Forelimb muscle (tissue), 1 donor: ENCODE results near the gene C19orf81. TPM values are rescaled to one million over a fixed set of nuclear protein-coding genes. Genes with fewer than 3 reads are reported as not detected.
"Not testable (repeated sequence)": the region's sequence is repeated elsewhere in the genome, so short reads cannot be mapped to it uniquely, and the experiment has no call there.

Experiments used
- DNase-seq: peaks from one replicate; pipeline ENCODE4 v3.0.0-alpha.2; 2013; ENCODE audit warnings: low read depth
- polyA plus RNA-seq: library from polyadenylated mRNA; unstranded; fragments of 120-200 nt; gene quantifications from one replicate; pipeline ENCODE4 v1.2.1, GENCODE V29; 2013; ENCODE audit not compliant: insufficient read length

C19orf81 gene
- polyA plus RNA-seq, result 3.8 TPM

DNA sequence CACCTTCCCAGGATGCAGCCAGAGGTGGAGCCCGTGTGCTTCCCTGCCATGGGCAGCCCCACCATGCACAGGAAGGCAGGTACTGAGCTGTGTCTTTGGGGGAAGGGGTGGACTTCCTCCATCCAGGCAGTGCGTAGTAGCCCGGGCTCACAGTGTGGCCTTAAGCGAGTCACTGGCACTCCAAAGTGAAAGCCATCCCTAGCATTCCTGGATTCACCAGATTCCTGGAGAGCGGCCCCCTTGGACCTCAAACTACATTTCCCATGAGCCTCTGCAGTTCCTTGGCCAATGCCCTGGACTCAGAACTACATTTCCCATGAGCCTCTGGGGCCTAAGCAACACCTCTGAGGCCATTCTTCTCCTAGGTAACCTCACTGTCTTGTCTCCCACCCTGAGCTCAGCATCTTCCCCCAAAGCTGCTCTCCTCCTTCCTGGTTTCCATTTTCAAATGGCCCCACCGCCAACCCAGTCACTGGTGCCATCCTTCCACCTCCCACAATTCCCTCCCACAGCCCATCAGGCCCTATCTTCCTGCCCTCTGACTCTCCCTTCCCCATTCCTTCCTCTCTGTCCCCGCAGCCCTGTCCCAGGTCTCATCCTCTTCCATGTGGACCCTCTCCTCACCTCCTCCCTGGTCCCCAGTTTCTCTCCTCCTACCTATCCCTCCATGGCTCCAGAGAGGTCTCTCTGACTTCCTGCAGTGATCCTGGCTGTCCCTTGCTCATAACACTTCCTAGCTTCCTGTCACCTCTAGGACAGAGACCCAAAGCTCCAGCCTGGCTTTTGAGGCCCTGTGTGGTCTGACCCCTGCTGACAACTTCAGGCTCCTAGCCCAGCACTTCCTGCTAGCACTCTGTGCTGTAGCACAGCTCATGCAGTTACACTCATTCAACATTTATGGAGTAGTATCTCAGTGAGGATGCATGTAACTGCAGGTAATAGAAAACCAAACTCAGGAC, at the start of gene C19orf81:
Gene C19orf81, plus strand, starts transcription at position 13 of the 959 bp plus-strand sequence. Its CDS starts 0 bp downstream, at position 13.
- no peak for DNase-seq

DNA sequence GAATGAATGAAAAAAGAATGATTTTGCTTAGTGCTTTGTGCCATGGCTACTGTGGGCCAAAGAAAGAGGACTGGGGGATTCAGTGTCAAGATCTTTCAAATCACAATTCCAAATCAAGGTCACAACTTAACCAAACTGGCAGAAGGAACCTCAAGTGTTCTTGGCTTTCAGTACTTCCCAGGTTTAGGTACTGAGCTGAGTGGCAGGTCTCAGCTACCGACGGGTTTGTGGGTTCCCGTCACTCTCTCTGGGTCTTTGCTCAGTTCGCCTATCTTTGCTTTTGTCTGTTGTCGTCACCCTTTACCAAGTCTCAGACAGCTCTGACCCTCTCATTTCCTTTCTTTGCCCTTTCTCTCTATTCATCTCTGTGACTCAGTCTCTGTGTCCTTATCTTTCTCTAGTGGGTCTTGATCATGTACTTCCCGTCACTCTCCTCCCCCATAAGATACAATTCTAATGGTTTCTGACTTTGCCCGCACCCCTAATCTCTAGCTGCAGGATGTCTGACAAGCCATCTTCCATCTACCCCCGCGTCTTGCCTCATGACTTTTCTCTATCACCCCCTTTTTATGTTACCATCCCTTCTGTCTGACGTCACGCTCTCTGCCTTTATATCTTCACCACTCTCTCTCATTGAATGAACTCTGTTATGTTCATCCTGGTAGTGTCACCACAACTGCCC, 47.7 kb upstream of the C19orf81 start:
- DNase-seq, result no peak

DNA sequence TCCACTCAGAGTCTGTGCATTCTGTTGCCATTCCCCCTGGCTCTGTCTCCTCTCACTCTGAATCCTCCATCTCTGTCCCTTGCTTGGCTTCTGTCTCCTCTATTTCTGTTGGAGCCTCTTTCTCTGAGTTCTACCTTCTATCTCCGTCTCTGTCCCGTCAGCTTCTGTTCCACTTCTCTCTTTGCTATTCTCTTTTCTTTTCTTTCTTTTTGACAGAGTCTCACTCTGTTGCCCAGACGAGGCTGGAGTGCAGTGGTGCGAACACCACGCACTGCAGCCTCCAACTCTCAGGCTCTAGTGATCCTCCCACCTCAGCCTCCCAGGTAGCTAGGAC, 47.2 kb upstream of the C19orf81 start:
- no peak for DNase-seq

DNA sequence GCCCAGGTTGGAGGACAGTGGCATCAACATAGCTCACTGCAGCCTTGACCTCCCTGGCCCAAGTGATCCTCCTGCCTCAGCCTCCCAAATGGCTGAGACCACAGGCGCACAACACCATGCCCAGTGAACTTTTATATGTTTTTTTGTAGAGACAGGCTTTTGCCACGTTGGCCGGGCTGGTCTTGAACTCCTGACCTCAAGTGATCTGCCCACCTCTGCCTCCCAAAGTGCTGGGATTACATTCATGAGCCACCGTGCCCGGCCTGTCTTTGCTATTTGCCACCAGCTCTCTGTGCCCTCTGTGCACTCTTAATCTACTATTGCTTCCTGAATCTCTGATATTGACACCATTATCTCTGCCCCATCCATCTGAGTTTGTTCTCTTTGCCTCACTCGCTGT, 46.7 kb upstream of the C19orf81 start:
- DNase-seq, result no peak

DNA sequence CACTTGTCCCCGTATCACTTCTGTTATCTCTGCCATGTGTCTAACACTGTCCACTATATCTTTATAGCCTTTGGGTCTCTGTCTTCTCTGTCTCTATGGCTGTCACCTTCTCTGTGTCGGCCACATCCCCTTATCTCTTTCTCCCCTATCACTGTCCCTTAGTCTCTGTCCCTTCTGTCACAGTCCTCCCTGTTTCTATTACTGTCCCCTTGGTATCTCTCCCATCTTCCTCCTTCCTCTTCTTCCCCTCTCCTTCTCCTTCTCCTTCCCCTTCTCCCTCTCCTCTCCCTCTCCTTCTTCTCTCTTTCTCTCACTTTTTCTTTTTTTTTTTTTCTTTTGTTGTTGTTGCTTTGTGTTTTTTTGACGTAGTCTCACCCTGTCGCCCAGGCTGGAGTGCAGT, 46.3 kb upstream of the C19orf81 start:
- no peak for DNase-seq

DNA sequence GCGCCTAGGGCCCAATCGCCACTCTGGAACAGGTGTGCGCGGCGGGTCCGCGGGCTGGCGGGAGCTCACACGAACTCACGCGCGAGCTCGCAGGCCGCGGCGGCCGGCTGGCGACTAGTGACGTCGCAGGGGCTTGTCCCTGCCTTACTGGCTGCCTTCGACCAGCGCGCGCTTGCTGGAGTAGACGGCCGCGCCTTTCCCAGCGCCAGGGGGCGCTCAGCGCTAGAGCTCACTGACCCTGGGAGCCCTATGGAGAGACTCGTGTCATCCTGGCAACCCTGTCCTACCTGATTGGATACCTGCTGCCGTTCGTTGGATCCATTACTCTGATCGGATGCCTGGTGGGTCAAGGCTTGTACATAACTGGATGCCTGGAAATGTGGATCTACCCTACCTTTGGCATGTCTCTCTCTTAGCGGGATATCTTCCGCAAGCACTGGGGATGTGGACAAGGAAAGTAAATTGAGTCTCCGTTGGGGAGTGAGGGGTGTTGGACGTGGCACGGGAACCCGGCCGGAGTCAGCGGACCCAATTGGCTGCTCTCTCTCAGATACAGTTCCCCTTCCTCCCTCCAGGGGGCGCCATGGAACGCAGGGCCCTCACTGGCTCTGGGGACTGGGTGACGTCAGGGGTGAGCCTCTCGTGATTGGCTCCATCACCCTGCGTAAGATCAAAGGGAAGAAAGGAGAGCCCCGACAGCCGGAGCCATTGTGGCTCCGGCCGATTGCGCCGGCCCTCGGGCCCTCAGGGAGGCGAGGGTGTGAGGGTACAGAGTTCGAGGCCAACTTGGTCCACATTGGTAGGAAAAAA, 44.8 kb upstream of the C19orf81 start:
- DNase-seq, result not testable (repeated sequence)

DNA sequence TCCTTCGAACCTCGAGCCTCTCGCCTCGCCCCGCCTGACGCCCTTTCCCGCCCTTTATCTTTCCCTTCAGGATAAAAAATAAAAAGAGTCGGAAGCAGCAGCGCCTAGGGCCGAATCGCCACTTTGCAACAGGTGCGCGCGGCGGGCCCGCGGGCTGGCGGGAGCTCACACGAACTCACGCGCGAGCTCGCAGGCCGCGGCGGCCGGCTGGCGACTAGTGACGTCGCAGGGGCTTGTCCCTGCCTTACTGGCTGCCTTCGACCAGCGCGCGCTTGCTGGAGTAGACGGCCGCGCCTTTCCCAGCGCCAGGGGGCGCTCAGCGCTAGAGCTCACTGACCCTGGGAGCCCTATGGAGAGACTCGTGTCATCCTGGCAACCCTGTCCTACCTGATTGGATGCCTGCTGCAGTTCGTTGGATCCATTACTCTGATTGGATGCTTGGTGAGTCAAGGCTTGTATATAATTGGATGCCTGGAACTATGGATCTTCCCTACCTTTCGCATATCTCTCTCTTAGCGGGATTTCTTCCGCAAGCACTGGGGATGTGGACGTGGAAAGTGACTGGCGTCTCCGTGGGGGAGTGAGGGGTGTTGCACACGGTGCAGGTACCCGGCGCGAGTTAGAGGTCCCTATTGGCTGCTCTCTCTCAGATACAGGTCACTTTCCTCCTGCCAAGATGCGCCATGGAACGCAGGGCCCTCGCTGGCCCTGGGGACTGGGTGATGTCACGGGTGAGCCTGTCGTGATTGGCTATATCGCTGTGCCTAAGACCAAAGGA, 43.0 kb upstream of the C19orf81 start:
- DNase-seq, result not testable (repeated sequence)

DNA sequence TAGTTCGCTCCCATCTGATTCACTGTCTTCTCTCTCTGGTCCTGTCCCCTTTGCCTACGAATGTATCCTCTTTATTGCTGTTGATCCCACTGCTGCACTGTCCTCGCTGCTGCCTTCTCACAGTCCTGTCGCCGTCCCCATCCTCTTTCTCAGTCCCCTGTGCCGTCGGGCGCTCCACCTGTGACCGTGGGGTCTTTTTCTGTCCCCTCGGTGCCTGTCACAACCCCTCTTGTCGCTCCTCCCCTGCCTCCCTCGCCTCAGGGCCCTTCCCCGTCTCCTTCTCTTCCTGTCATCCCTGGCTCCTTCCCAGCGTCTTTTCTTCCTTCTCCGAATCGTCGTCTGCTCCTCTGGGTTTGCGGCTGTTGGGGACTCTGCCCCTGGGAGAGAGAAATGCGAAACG, 41.9 kb upstream of the C19orf81 start:
- DNase-seq, result no peak

DNA sequence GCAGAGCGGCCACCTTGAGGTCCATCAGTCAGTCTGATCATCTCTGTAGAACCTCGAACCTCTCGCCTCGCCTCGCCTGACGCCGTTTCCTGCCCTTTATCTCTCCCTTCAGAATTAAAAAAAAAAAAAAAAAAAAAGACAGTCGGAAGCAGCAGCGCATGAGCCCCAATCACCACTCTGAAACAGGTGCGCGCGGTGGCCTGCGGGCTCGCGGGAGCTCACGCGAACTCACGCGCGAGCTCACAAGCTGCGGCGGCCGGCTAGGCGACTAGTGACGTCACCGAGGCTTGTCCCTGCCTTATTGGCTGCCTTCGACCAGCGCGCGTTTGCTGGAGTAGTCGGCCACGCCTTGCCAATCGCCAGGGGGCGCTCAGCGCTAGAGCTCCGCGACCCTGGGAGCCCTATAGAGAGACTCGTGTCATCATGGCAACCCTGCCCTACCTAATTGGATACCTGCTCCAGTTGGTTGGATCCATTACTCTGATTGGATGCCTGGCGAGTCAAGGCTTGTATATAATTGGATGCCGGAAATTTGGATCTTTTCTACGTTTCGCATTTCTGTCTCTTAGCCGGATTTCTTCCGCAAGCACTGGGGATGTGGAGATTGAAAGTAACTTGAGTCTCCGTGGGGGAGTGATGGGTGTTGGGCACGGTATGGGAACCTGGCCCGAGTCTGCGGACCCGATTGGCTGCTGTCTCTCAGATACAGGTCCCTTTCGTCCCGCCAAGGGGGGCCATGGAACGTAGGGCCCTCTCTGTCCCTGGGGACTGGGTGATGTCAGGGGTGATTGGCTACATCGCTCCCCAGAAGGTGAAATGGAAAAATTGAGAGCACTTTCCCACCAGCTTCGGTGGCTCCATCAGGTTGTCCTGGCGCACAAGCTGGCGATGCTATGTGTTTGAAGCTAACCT, 41.1 kb upstream of the C19orf81 start:
- DNase-seq, result peak; percentile 40

DNA sequence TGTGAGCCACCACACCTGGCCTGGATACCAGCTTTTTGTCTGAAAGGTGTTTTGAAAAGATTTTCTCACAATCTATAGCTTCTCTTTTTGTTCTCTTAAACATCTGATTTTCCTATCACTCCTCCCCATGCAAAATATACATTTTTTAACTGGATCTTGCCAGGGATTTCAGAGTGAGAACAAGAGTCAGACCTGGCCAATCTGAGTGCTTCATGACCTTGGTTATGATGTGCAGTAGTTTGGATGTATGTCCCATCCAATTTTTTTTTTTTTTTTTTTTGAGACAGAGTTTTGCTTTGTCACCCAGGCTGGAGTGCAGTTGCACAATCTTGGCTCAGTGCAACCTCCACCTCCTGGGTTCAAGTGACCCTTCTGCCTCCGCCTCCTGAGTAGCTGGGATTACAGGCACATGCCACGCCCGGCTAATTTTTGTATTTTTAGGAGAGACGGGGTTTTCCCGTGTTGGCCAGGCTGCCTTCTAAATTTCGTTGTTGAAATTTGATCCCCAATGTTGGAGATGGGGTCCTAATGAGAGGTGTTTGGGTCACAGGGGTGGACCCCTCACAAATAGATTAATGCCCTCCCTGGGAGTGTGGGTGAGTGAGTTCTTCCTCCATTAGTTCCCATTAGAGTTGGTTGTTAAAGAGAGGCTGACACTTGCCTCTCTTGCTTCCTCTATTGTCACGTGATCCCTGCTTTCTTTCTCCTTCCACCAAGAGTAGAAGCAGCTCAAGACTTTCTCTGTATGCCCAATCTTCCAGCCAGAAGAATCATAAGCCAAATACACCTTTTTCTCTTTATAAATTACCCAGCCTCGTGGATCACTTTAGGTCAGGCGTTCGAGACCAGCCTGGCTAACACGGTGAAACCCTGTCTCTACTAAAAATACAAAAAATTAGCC, 36.5 kb upstream of the C19orf81 start:
- not testable (repeated sequence) for DNase-seq

DNA sequence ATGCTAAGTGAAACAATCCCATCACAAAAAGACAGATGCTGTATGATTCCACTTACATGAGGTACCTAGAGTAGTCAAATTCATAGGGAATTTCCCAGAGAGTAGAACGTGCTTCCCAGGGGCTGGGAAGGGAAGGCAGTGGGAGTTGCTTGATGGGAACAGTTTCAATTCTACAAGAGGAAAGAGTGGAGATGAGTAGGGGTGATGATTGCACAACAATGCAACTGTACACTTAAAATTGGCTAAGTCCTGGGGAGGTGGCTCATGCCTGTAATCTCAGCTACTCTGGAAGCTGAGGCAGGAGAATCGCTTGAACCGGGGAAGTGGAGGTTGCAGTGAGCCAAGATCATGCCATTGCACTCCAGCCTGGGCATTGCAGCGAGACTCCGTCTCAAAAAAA, 30.9 kb upstream of the C19orf81 start:
- DNase-seq, result not testable (repeated sequence)

DNA sequence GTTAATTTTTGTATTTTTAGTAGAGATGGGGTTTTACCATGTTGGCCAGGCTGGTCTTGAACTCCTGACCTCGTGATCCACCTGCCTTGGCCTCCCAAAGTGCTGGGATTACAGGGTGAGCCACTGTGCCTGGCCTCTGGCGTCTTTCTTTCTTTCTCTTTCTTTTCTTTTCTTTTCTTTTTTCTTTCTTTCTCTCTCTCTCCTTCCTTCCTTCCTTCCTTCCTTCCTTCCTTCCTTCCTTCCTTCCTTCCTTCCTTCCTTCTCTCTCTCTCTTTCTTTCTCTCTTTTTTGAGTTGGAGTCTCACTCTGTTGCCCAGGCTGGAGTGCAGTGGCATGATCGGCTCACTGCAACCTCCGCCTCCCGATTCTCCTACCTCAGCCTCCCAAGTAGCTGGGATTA, 30.1 kb upstream of the C19orf81 start:
- not testable (repeated sequence) for DNase-seq

DNA sequence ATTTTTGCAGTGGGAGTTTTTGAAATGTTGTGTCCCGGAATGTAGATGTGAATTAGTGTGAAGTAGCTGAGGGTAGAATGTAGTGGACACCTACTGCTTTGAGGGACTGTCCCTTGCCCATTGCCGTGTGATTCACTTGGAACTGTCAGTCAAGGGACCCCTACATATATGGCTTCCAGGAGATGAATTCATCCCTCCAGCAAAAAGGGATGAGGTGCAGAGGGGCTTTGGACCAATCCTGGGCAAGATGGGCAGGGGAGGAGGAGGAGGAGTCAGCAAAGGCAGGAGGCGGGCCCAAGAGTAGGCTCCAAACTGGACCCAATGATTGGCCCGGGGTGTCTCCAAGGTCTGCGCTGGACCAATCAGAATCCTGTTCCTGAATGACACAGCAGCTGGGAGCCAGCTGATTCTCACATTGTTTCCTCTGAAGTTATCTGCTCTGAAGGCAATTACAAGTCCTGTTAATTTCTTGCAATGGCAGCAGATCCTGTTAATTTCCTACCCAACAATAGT, 28.8 kb upstream of the C19orf81 start:
- not testable (repeated sequence) for DNase-seq

DNA sequence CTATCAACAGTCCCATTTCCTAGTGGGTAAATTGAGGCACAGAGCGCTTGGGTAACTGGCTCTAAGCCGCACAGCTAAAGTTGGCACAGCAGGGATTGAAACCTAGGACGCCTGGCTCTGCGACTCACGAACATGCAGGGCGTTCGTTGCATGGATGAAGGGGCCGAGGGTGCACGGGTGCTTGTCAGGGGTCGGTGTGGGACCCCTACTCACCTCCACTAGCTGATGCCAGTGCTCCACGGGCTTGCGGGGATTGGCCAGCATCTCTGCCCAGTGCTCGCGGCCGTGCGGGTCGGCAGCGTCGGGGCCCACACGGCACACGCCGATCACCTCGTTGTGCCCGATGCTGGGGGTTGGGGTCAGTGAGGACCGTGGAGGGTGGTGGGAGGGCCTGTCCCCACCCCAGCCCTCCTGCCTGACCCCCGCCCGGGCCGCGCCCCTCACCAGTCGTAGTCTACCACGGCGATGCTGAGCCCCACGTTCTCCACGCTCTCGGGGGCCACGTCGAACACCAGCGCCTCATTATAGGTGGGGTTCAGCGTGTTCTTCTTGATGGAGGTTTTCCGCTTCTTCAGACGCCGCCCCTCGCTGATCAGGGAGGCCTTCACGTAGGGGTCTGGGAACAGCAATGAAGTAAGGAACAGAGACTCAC, 24.2 kb upstream of the C19orf81 start:
- DNase-seq, result no peak

DNA sequence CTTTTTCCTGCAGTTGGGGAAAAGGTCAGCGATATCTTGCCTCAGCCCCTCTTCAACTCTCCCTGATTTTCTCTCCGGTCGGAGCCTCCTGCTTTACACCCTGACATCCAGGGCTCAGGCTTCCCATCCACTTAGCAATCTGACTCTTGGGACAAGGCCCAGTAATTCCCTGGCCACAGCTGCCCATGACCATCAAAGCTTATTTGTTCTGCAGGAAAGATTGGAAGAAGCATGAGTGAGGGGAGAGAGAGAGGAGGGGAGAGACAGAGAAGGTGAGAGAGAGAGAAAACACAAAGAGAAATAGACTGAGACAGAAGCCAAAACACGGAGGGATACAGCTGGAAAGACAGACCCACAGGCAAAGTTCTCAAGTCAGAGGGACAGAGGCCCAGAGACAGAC, 23.2 kb upstream of the C19orf81 start:
- no peak for DNase-seq

DNA sequence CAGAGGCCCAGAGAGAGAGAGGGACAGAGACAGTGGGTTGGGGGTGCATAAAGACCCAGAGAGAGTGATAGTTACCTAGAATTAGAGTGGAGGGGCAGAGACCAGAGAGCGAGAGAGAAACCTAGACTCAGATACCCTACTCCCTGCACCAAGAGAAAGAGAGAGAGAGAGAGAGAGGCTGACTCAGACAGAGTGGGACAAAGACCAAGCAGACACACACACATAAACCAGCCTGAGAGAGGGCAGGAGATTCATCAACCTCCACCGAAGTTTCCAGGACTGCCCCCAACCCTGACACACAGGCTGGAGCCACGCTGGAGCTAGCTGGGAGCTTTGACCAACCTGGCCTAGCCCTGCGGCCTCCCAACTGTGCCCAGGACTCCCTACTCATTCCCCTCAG, 22.4 kb upstream of the C19orf81 start:
- no peak for DNase-seq

DNA sequence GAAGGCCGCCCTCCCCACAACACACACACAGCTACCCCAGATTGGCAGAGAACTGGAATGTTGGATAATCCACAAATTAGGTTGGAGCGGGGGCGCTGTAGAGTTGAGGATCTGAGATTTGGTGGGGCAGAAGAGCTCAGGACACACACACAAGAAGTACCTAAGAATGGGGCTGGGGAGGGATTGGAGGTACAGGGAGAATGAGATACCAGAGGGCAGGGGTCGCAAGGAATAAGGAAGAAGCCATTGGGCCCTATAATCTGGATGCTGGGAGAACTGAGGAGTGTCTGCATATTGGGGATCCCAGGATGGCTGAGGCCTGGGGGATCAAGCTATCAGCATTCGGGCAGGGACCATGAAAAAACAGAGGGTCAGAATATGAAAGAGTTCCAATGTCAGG, 21.1 kb upstream of the C19orf81 start:
- DNase-seq, result no peak

DNA sequence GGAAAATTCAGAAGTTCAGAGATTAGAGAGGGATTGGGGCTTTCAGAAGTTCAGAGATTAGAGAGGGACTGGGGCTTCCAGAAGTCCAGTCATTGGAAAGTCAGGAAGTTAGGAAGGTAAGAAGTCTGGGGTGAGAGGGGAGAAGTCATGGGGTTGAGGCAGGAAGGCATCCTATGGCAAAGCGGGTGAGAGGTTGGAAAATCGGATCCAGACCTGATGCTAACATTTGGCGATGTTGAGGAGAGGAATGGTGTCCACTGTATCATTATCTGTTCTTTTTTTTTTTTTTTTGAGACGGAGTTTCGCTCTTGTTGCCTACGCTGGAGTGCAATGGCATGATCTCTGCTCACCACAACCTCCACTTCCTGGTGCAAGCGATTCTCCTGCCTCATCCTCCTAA, 20.7 kb upstream of the C19orf81 start:
- DNase-seq, result no peak
